Cardiac muscle cell (in vitro differentiated cells and primary cell): ENCODE measurements around the gene SGPP2. TPM values are rescaled to one million over a fixed set of nuclear protein-coding genes. Genes with fewer than 3 reads are reported as not detected.
A peak's percentile ranks its signal among the peaks of the same experiment; 100 is the strongest.

Experiments
- DNase-seq, 2 donors: peaks; one replicate each; pipeline versions ENCODE4 v3.0.0 to v3.0.0-alpha.2; 2010 to 2017; ENCODE audit warnings: low read depth in 1 of 2, low spot score in 1 of 2
- H3K27ac ChIP-seq: fragments of 200-600 bp; sonication (generic); 2 replicates; pipeline ENCODE4 v1.5.1; 2016
- H3K27me3 ChIP-seq: fragments of 200-600 bp; sonication (generic); 2 replicates; pipeline ENCODE4 v1.6.0; 2016; ENCODE audit warnings: control low read depth
- H3K36me3 ChIP-seq: fragments of 200-600 bp; sonication (generic); 2 replicates; pipeline ENCODE4 v1.5.1; 2016; ENCODE audit warnings: control low read depth
- H3K4me1 ChIP-seq: fragments of 200-600 bp; sonication (generic); 2 replicates; pipeline ENCODE4 v1.8.1; 2017; ENCODE audit warnings: low read depth, mild to moderate bottlenecking, mixed run types
- H3K4me3 ChIP-seq: fragments of 200-600 bp; sonication (generic); 2 replicates; pipeline ENCODE4 v1.5.1; 2016; ENCODE audit warnings: mild to moderate bottlenecking
- H3K9me3 ChIP-seq: fragments of 200-600 bp; sonication (generic); 2 replicates; pipeline ENCODE4 v1.5.1; 2017; ENCODE audit warnings: low read depth, mild to moderate bottlenecking, control low read depth
- CTCF ChIP-seq: IDR thresholded peaks from 2 replicates; pipeline ENCODE4 v1.5.1; 2012; ENCODE audit warnings: low read depth, mild to moderate bottlenecking, low read length
- polyA plus RNA-seq: library from polyadenylated mRNA; unstranded; fragments of >200 nt; fragmentation: Nextera tagmentation; extraction: Ambion mirVana; gene quantifications from 2 replicates; pipeline ENCODE4 v1.2.1, GENCODE V29; 2016
- total RNA-seq: library from RNA; depleted of rRNA; stranded (reverse); fragments of >200 nt; gene quantifications from 2 replicates; pipeline ENCODE4 v1.2.3, GENCODE V29; 2016

SGPP2 gene
- total and polyA plus RNA-seq, 2 experiments from 2014 or later = 11.6 to 44.6 TPM

- TF ChIP-seq CTCF = no peak
- DNase-seq = no peak
- no peak overlapping the region for H3K27ac ChIP-seq
- no peaks in the 10 kb centered on the region for H3K9me3 ChIP-seq
- H3K27me3 ChIP-seq = no peaks in the 10 kb centered on the region
- H3K4me3 ChIP-seq = no peak overlapping the region
- peaks cover 10% of the 10 kb centered on the region for H3K4me1 ChIP-seq
- no peaks in the 10 kb centered on the region for H3K36me3 ChIP-seq
Measured at GRCh38 chr2:222447131-222447530, 22.8 kb downstream of the SGPP2 start.

GRCh38 chr2:222448748-222449181 is 24.4 kb downstream of the SGPP2 start:
- H3K36me3 ChIP-seq = no peaks in the 10 kb centered on the region
- peak in 1 of 2 donors; percentile 96 for DNase-seq
- H3K9me3 ChIP-seq = no peaks in the 10 kb centered on the region
- no peak overlapping the region for H3K27ac ChIP-seq
- H3K4me3 ChIP-seq = no peak overlapping the region
- H3K4me1 ChIP-seq = peaks cover 15% of the 10 kb centered on the region
- no peaks in the 10 kb centered on the region for H3K27me3 ChIP-seq
- no peak for TF ChIP-seq CTCF

- Histone ChIP-seq H3K27ac (no peak overlapping the region), H3K36me3 (no peaks in the 10 kb centered on the region), H3K4me1 (peaks cover 25% of the 10 kb centered on the region), H3K4me3 (no peak overlapping the region), H3K27me3 (no peaks in the 10 kb centered on the region), H3K9me3 (no peaks in the 10 kb centered on the region)
- DNase-seq = no peak
- TF ChIP-seq CTCF = no peak
Measured at GRCh38 chr2:222450021-222450420, 25.7 kb downstream of the SGPP2 start.

GRCh38 chr2:222451224-222451674 is 26.9 kb downstream of the SGPP2 start:
- no peak for TF ChIP-seq CTCF
- Histone ChIP-seq H3K4me1 (peaks cover 25% of the 10 kb centered on the region), H3K9me3 (no peaks in the 10 kb centered on the region), H3K4me3 (no peak overlapping the region), H3K27me3 (no peaks in the 10 kb centered on the region), H3K27ac (peak overlapping the region; percentile 50), H3K36me3 (no peaks in the 10 kb centered on the region)
- DNase-seq = peak in 1 of 2 donors; percentile 54

GRCh38 chr2:222452422-222452950 is 28.1 kb downstream of the SGPP2 start:
- Histone ChIP-seq H3K4me3 (no peak overlapping the region), H3K4me1 (peaks cover 25% of the 10 kb centered on the region), H3K9me3 (no peaks in the 10 kb centered on the region), H3K36me3 (no peaks in the 10 kb centered on the region), H3K27ac (no peak overlapping the region), H3K27me3 (no peaks in the 10 kb centered on the region)
- no peak for DNase-seq
- TF ChIP-seq CTCF = no peak
